Renal pelvis (tissue), 4 donors: ENCODE measurements around the gene EHMT1. TPM values are rescaled to one million over a fixed set of nuclear protein-coding genes. Genes with fewer than 3 reads are reported as not detected.

Experiments
- DNase-seq: peaks from one replicate; pipeline ENCODE4 v3.0.0-alpha.2; 2013
- polyA plus RNA-seq, 3 donors: library from polyadenylated mRNA; unstranded; fragments of 120-200 nt; gene quantifications; one replicate each; pipeline ENCODE4 v1.2.1, GENCODE V29; 2013; ENCODE audit not compliant: insufficient read length in 3 of 3

EHMT1 gene
- polyA plus RNA-seq, 3 donors, result 80.4 to 83.4 (median 82.8) TPM

- DNase-seq, result no peak
Observed at GRCh38 chr9:137823986-137824771, 205.4 kb downstream of the EHMT1 start.

- no peak for DNase-seq
Observed at GRCh38 chr9:137825324-137825989, 206.7 kb downstream of the EHMT1 start.

GRCh38 chr9:137827908-137828526, 209.2 kb downstream of the EHMT1 start:
- no peak for DNase-seq

- peak; percentile 47 for DNase-seq
Observed at GRCh38 chr9:137828527-137829259, 209.9 kb downstream of the EHMT1 start.

- no peak for DNase-seq
Observed at GRCh38 chr9:137829260-137829996, 210.6 kb downstream of the EHMT1 start.

- no peak for DNase-seq
Observed at GRCh38 chr9:137832191-137832700, 213.4 kb downstream of the EHMT1 start.

GRCh38 chr9:137832830-137833590, 214.2 kb downstream of the EHMT1 start:
- DNase-seq, result no peak

- no peak for DNase-seq
Observed at GRCh38 chr9:137833721-137834613, 215.2 kb downstream of the EHMT1 start.

GRCh38 chr9:137834846-137835546, 216.2 kb downstream of the EHMT1 start:
- no peak for DNase-seq

GRCh38 chr9:137836151-137836830, 217.5 kb downstream of the EHMT1 start:
- no peak for DNase-seq

- DNase-seq, result no peak
Observed at GRCh38 chr9:137836831-137837241, 218.0 kb downstream of the EHMT1 start.

- no peak for DNase-seq
Observed at GRCh38 chr9:137837345-137838278, 218.8 kb downstream of the EHMT1 start.

GRCh38 chr9:137838576-137838975, 219.8 kb downstream of the EHMT1 start:
- no peak for DNase-seq

- DNase-seq, result no peak
Observed at GRCh38 chr9:137843355-137843754, 224.6 kb downstream of the EHMT1 start.

GRCh38 chr9:137851516-137852267, 232.9 kb downstream of the EHMT1 start:
- no peak for DNase-seq

GRCh38 chr9:137853392-137853995, 234.7 kb downstream of the EHMT1 start:
- no peak for DNase-seq
